GM12892 (cell line): ENCODE measurements around the gene MRPL20.

ENCODE experiments used
- POLR2A ChIP-seq: IDR thresholded peaks from 2 replicates; pipeline ENCODE4 v1.6.1; 2011; ENCODE audit warnings: low read depth, low read length, control low read depth
- POLR2AphosphoS5 ChIP-seq: IDR thresholded peaks from 2 replicates; pipeline ENCODE4 v1.6.1; 2011; ENCODE audit warnings: low read depth, low read length, control low read depth

DNA sequence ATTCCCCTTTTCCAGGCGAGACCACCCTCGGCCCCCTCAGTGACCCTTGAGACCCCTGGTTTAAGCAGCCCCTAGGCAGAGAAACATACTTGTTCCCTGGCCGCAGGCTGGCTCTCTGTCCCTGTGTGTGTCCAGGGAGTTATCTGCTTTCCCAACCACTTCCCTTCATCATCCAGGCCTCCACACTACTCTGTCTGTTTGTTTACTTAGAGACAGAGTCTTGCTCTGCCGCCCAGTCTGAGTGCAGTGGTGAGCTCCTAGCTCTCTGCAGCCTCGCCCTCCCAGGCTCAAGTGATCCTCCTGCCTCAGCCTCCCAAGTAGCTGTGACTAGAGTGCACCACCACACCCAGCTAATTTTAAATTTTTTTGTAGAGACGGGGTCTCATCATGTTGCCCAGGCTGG is 22.6 kb upstream of the MRPL20 start:
- TF ChIP-seq POLR2AphosphoS5 (no peak), POLR2A (no peak)
